NCI-H1694 treated with DMSO at 0.1 percent for 48 hours (cell line): ENCODE measurements around the gene PAK1IP1.
"Not testable (repeated sequence)": the region's sequence is repeated elsewhere in the genome, so short reads cannot be mapped to it uniquely, and the experiment has no call there.

ENCODE experiments used
- DNase-seq: peaks from one replicate; lab custom pipeline; 2025; lab: John Stamatoyannopoulos, UW

The PAK1IP1 gene

GRCh38 chr6:10692965-10693538 is 1.7 kb upstream of the PAK1IP1 start:
- DNase-seq = no peak

DNA sequence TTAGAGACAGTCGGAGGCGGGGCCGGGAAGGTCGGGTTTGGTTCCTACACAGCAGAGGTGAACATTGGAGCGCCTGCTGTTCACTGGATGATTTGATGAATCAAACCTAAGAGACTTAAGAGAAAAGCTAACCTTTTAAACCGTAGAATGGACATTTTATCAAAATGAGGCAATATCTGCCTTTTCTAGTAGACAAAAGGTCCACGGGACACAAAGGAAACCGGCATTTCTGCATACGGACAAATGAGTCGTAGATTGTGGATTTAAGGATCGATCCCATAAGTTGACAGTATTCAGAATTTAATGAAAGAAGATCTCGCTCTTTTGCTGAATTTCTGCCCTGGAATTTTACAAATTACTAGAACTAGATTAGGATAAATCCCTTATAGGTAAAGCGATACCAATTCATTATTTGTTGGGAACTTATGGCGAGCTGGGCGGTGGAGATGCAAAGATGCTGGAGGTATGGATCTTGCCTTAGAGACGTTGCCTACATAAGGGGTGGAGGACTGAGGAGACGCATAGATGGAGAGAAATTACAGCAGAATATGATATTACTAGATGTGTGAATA is 400 bp downstream of the PAK1IP1 start:
- no peak for DNase-seq

- no peak for DNase-seq
These were observed 1.9 kb downstream of the PAK1IP1 start for GRCh38 chr6:10696655-10697054.

GRCh38 chr6:10713962-10714361 is 19.2 kb downstream of the PAK1IP1 start:
- DNase-seq = no peak

- no peak for DNase-seq
These were observed 24.7 kb downstream of the PAK1IP1 start for GRCh38 chr6:10719296-10719963.

GRCh38 chr6:10719964-10720264 is 25.1 kb downstream of the PAK1IP1 start:
- no peak for DNase-seq

GRCh38 chr6:10720265-10720959 is 25.6 kb downstream of the PAK1IP1 start:
- no peak for DNase-seq

- not testable (repeated sequence) for DNase-seq
These were observed 26.4 kb downstream of the PAK1IP1 start for GRCh38 chr6:10720960-10721849.

DNA sequence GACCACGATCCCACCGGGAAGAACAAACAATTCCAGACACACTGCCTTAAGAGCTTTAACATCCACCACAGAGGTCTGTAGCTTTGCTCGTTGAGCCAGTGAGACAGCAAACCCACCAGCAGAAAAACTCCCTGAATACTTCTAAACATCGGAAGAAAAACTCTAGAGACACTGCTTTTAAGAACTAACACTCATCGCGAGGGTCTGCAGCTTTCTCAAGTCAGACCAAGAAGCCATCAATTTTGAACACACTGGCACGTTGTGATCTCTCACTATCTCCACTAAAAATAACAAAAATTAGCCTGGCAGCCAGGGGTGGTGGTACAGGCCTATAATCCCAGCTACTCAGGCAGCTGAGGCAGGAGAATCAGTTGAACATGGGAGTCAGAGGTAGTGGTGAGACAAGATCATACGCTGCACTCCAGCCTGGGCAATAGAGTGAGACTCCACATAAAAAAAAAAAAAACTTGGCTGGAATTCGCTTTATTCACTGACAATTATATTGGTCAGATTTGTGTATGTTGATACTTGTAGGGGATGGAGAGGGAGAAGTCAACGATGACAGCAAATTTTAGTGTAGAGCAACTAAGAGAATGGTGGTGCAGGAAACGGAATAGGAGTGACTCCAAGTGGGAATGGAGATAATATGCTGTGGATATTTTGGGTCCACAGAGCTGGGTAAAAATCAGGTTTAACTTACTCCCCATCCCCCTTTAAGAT is 27.2 kb downstream of the PAK1IP1 start:
- no peak for DNase-seq

DNA sequence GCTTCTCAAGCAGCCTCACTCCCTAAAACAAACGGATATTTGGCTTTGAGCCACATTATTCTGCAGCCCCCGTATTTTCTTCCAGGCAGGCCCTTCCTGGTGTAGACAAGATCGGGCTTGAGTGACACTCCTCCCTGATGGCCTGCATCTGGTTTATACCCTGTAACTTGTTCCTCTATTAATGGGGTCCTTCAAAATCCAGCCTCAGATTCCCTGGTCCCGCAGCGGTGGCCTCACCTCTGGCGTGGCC is 27.7 kb downstream of the PAK1IP1 start:
- no peak for DNase-seq

- DNase-seq = peak; percentile 87
These were observed 28.2 kb downstream of the PAK1IP1 start, which contains the start of gene TMEM14C for GRCh38 chr6:10722820-10723566. Gene TMEM14C (plus strand): TSS chr6:10723070. CDS start chr6:10724614, 1,544 bp downstream.

- DNase-seq = no peak
These were observed 28.8 kb downstream of the PAK1IP1 start for GRCh38 chr6:10723567-10723881.

- DNase-seq = no peak
These were observed 30.3 kb downstream of the PAK1IP1 start for GRCh38 chr6:10725044-10725443.

DNA sequence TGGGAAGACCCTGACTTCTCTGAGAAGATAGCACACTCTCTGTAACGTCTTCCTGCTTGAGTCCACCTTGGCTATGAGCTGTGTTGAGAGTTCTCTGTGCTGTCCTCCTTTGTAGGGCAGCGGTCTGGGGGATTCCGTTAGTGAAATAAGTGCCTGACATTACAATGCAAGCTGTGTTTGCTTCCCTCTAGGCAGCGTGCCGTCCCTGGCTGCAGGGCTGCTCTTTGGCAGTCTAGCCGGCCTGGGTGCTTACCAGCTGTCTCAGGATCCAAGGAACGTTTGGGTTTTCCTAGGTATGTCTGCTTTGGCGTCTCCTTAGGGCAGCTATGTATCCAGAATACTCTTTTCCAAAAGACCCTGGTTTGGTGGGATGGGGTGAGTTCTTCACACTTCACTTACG is 30.9 kb downstream of the PAK1IP1 start:
- DNase-seq = no peak

DNA sequence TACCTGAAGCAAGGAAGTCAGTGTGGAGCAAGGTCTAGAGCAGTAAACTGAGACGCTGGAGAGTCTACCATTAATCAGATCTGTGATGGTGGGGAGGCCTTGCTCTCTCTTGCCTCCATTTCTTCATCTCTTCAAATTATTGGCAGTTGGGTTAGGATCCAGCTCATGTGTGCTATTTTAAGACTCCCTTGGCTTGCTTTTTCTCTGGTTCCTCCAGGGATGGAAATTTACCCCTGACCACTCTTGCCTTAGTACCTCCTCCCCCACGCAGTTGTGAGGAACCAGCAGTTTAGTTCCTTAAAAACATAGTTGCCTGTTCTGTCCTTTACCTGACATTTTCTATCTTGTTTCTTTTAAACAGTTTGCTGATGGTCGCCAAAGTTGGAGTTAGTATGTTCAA is 35.5 kb downstream of the PAK1IP1 start:
- no peak for DNase-seq

DNA sequence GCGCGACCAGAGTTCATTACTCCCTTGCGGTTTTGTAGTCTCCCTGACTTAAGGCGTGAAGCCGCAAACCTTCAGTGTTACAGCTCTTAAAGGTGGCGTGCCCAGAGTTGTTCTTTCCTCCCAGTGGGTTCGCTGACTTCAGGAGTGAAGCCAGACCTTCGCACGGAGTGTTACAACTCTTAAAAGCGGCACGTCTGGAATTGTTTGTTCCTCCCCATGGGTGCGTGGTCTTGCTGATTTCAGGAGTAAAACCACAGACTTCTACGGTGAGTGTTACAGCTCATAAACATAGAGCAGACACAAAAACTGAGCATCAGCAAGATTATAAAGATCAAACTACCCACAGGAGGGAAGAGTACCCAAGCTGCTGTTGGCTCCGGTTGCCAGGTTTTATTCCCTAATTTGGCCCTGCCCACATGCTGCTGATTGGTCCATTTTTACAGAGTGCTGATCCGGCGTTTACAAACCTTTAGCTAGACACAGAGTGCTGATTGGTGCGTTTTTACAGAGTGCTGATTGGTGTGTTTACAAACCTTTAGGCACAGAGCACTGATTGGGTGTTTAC is 38.5 kb downstream of the PAK1IP1 start:
- no peak for DNase-seq

DNA sequence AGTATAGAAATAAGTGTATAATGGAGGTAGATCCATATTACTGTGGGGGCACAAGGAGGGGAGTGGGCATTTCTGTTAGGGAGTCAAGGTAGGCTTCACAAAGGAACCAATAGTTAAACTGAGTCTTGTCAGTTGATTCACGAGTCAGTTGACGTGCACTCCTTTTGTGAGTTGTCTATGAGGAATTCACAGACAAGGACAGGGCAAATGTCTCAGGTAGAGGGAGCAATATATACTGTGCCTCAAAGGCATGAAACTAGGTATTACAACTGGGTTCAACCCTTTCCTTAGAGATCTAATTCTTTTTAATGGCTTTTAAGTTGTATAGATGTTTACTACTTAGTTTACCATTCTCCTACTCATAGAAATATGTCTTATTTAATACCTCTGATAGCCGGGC is 39.1 kb downstream of the PAK1IP1 start:
- DNase-seq = no peak

GRCh38 chr6:10736731-10737130 is 42.0 kb downstream of the PAK1IP1 start:
- peak; percentile 46 for DNase-seq

GRCh38 chr6:10740061-10740460 is 45.3 kb downstream of the PAK1IP1 start:
- no peak for DNase-seq

DNA sequence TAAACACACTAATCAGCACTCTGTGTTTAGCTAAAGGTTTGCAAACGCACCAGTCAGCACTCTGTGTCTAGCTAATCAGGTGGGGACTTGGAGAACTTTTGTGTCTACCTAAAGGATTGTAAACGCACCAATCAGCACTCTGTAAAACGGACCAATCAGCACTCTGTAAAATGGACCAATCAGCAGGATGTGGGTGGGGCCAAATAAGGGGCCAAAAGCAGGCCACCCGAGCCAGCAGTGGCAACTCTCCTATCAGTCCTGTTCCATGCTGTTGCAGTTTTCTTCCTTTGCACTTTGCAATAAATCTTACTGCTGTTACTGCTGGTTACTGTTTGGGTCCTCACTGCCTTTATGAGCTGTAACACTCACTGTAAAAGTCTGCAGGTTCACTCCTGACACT is 46.9 kb downstream of the PAK1IP1 start:
- not testable (repeated sequence) for DNase-seq

- DNase-seq = no peak
These were observed 47.5 kb downstream of the PAK1IP1 start for GRCh38 chr6:10742251-10742650.
